HG03025 (cell line): Measurements from ENCODE around the gene MRPL9.
"Not testable (repeated sequence)": the region's sequence is repeated elsewhere in the genome, so short reads cannot be mapped to it uniquely, and the experiment has no call there.

ENCODE experiments used
- ATAC-seq: cut with Tn5 transposase; IDR thresholded peaks from one replicate; pipeline ENCODE4 v1.9.1; 2021; ENCODE audit warnings: mild to moderate bottlenecking, moderate library complexity; ENCODE audit not compliant: unreplicated experiment, low FRiP score

MRPL9 gene

DNA sequence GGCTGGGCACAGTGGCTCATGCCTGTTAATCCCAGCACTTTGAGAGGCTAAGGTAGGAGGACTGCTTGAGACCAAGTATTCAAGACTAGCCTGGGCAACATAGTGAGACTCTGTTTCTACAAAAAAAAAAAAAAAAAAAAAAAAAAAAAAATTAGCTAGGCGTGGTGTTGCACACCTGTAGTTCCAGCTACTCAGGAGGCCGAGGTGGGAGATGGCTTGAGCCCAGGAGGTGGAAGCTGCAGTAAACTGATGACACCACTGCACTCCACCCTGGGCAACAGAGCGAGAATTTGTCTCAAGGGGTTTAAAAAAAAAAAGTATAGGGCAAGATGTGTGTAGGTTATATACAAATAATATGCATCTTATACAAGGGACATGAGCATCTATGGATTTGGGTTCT lies 24.4 kb upstream of the MRPL9 start:
- no peak for ATAC-seq

DNA sequence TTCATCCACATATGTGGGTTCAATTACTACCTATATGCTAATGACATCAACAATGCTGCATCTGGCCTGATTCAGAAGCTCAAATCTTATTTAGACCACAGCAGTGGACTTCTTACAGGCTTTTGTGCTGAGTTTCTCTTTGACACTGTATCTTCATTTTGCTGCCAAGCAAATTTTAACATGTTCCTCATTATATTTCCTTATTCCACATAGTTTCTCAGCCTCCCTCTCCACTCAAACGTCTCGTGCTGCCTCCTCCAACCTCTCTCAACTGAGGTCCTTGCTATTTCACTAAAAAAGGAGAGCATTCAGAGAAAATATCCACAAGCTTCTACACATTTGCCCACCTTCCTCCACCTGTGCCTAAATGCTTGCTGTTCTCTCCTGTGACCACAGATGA lies 20.5 kb upstream of the MRPL9 start:
- no peak for ATAC-seq

DNA sequence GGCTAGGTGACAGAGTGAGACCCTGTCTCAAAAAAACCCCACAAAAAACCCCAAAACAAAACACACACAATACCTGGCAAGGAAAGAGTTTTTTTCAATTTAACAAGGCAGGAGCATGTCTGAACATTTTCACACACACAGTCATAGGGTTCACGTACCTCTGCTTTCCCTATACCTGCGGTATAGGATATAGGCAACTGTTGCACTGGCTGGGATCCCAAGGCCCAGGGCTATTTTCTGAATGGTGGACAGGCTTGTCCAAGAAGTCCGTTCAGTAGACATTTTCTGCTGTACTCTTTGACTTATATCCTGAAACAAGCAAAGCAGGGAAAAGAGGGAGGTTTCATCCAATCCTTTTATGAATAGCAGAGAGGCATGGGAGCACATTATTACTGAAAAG lies 19.4 kb upstream of the MRPL9 start:
- ATAC-seq: no peak

DNA sequence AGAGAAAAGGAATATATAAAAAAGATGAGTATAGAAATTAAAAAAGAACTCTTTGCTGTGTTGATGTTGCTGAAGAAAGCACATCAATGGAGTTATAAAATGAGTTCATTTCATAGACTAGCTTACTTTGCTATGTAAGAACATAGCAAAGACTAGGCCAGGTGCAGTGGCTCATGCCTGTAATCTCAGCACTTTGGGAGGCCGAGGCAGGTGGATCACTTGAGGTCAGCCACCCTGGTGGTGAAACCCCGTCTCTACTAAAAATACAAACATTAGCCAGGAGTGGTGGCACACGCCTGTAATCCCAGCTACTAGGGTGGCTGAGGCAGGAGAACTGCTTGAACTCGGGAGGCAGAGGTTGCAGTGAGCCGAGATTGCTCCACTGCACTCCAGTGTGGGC lies 18.7 kb upstream of the MRPL9 start:
- ATAC-seq: not testable (repeated sequence)

DNA sequence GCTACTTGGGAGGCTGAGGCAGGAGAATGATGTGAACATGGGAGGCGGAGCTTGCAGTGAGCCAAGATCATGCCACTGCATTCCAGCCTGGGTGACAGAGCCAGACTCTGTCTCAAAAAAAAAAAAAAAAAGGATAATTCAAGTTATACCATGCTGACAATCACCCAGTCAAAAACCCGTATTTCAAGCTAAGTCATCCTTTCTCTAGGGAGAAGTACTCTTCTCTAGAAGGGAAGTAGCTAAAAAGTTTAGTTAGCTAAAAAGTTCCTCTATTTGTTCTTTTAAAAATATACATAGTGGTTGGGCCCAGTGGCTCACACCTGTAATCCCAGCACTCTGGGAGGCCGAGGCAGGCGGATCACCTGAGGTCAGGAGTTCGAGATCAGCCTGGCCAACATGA lies 17.4 kb upstream of the MRPL9 start:
- not testable (repeated sequence) for ATAC-seq

DNA sequence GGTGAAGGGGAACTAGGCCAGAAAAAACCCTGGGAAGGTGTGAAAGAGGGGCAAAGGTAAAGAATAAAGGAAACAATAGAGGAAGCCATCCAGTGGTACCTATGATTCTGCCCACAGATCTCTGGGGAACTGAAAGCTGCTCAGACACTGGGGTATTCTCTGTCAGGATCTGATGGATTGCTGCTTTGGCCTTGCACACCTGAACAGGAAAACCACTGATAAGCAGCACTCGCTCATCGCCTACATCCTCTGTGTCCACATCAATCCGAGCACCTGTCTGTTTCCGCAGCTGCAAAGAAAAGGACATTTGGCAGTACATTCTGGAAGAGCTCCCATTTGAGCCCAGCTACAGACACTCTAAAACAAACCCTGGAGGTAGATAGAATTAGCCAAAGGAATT lies 16.6 kb upstream of the MRPL9 start:
- no peak for ATAC-seq

DNA sequence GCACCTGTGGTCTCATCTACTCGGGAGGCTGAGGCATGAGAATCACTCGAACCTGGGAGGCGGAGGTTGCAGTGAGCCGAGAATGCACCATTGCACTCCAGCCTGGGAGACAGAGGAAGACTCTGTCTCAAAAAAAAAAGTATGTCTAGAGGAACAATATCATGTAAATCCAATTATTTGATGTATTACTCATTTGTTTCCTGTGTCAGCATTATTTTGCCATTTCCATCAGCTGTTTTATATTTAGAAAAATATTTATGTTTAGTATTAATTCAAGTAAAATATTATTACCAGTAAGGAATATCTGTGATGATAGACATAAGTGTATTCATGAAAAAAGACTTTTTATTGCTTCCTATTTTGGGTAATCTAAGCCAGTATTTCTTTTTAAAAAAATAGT lies 14.0 kb upstream of the MRPL9 start:
- no peak for ATAC-seq

DNA sequence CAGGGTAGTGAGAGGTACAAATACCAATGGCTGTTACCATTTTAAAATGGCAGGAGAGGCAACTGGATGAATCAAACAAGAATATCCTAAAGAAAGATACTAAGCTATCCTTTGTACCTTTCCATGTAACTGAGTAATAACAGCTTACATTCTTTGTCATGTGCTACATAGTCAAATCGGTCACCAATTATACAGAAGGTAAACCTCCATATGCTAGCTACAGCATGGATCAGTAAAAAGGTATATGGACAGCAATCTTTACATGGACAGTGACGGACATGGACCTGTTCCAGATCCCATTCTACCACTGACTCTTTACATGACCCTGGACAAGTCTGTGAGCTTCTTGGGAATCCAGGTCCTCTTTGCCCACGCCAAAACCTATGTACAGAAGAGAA lies 13.4 kb upstream of the MRPL9 start:
- ATAC-seq: no peak

DNA sequence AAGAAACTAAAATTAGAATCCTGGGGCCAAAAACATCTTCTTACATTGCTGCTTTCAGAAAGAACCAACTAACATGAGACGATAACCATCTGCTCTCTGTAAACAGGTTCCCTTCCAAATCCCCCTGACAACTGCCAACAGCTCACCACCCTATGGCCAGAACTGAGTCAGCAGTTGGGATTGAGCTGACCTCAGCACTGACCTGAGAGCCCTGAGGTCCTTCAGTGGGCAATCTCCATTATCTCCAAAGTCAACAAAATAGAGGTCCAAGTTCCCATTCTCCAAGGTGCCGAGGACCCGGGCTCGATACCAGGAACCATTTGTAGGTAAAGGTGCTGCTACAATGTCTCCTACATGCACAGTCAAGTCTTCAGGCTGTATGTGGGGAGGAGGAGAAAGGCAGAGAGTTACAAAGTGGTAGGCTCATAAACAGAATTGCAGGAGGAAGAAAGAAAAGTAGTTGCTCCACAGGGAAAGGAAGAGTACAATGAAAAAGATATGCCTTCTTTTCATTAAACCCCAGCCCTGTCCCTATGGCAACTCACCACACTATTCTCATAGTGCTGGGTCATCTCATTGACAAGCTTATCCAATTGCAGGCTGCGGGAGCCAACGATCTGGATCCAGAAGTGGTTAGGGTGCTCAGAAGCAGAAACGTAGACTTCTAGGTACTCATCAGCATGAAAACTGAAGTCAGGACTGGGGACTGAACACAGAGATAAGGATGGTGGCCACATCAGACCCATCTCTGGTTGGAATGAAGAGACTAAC lies 12.8 kb upstream of the MRPL9 start:
- ATAC-seq: no peak

DNA sequence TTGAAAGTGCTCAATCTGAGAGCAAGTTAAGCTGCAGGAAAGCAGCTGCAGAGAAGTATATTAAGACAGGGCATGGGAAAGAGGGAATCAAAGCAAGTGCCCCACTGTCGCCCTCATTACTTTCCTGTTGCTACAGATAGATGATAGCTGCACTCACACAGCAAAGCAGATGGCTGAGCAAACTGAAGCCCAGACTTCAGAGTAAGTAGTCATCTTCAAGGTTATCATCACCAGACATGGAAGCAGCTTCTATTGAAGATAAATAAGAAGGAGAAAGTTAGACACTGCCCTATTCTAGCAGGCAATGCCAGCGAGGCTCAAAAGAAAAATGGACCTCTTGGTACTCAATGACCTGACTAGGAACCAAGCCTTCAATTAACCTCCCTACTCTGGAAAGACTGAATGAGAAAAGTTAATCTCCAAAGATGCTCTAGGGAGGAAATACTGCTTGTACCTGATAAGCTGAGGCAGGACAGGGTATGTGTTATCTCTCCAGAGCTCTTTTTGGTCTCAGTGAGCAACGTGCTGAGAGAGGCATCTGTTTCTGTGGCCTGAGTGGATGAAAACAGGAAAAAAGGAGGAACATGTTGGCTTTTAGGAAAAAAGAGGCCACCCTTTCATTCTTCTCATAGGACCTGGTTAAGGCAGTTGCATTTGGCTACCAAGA lies 11.1 kb upstream of the MRPL9 start:
- no peak for ATAC-seq

DNA sequence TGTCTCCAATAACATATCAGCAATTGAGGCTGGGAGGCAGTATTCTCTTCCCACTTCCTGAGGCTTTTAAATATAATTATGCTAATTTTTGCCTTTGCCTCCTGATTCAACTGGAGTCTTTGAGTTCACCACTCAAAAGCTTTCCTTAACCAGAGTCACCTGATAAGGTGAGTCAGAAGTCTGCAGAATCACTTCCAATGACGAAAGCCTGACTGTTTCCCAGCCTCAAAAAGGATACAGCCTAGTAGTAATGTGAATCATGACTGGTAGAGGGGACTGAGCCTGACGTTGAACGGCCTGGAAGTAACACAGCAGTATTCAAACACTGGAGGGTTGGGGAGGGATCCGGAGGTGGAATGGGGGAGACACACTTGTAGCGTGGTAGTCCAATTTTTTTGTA lies 10.4 kb upstream of the MRPL9 start:
- no peak for ATAC-seq

DNA sequence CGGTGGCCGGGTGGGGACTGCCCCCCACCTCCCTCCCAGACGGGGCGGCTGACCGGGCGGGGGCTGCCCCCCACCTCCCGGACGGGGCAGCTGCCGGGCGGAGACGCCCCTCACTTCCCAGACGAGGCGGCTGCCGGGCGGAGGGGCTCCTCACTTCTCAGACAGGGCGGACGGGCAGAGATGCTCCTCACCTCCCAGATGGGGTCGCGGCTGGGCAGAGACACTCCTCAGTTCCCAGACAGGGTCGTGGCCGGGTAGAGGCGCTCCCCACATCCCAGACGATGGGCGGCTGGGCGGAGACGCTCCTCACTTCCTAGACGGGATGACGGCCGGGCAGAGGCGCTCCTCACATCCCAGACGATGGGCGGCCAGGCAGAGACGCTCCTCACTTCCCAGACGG lies 6.0 kb upstream of the MRPL9 start:
- not testable (repeated sequence) for ATAC-seq

DNA sequence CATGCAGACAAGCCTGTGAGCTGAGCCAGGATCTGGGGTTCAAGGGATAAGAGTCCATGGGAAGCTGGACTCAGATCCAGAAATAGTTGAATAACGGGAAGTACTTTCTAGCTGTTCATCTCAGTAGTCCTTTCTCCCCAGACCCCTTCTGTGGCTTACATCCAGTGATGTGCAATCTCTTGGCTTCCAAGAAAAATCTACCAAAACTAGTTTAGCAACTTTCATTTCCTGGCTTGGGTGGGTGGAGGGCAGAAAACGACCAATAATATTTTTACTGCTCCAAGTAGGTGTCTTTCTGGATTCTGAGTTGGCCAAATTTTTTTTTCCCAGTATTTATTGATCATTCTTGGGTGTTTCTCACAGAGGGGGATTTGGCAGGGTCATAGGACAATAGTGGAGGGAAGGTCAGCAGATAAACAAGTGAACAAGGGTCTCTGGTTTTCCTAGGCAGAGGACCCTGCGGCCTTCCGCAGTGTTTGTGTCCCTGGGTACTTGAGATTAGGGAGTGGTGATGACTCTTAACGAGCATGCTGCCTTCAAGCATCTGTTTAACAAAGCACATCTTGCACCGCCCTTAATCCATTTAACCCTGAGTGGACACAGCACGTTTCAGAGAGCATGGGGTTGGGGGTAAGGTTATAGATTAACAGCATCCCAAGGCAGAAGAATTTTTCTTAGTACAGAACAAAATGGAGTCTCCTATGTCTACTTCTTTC lies 5.2 kb upstream of the MRPL9 start:
- not testable (repeated sequence) for ATAC-seq

DNA sequence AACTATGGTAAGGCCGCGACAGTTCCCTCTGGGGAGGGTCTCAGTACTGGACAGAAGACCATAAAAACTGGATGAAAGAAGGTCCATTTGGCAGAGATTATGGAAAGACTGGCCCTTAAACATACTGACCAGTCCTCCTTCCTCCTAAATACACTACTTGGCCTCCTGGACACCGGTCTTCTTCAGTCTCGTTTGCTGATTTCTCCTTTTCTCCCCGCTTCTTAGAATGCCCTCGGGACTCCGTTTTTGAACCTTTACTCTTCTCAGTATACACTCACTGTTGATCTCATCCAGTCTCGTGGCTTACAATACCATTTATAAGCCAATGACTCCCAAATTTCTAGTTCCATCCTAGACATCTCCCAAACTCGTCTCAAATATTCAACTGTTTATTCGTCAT lies 694 bp upstream of the MRPL9 start:
- no peak for ATAC-seq

DNA sequence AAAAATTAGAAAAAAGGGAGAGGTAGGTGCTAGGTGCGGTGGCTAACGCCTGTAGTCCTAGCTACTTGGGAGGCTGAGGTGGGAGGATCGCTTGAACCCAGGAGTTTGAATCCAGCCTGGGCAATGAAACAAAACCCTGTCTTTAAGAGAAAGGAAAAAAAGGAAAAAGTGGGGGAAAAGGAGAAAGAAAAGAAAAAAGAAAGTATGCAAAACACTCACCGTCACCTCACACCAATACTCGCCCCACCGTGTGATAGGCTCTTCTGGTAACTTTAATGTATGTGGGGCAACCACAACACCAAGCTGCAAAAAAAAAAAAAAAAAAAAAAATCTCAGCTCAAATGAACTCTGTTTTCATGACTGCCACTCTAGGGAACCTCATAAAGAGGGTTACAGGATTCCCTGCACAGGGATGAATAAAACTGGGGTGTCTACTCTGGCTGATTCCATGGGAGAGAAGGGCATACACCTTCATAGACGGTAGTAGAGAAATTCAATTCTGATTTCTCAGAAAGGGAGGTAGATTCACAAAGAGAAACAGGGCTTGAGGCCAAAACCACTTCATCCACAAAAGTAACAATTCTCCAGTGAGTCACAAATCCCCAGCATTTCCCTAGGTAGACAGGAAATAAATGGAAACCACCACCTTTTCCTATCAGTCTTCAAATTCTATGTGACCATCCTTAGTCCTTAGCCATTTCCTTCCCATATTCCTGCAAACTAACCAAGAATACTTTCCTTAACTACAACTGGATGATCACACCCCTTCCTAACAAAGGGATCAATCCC lies 2.5 kb downstream of the MRPL9 start:
- ATAC-seq: no peak

DNA sequence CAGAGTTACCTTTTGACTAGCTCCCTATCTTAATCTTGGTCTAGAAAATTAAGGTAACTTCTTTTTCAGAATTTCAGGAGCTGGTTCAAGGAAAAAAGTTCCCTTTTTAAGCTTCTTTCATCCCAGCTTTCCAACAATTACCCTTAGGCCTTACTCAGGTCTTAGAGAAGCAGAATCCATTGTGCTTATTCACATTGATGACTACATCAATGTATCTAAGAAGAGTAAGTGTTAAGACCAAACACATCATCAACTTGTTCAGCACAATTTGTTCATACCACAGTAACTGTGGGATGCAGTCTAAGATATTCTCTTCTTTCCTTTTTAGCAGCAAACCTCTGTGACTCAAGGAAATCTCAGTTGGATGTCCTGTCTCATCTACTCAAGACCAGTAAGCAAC lies 4.1 kb downstream of the MRPL9 start:
- no peak for ATAC-seq

DNA sequence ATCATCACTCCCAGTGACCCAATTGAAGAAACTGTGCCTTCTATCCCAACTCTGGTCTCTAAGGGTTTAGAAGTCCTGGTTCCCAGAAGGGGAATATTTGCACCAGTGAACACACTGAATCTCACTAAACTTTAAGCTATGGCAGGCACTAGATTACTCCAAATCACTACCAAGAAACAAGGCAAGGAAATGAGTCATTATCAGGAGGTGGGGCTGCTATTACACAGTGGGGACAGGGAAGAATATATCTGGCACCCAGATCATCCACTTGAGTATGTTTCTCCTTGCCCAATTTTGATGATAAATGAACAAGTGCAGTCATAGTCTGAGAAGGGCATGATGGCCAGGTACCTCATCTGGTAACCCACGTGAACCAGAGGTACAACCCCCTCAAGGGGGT lies 7.0 kb downstream of the MRPL9 start:
- ATAC-seq: no peak

DNA sequence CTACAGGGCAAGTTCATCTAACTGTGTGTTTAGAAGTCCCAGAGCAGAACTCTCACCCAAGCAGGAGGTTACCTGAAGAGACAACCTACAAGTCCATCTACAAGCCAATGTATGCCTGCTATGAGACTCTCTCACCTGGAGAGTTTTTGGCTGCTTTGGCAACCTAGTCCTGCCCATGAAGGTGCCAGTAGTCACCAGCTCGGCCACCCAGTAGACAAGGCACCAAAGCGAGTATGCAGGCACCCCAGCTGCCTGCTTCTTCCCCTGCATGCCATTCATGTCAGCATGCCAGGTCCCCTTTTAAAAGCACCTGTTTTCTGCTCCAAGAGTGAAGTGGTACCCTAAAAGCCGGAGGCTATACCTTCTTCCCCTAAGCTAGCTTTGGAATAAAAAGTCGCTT lies 21.8 kb downstream of the MRPL9 start:
- ATAC-seq: no peak

DNA sequence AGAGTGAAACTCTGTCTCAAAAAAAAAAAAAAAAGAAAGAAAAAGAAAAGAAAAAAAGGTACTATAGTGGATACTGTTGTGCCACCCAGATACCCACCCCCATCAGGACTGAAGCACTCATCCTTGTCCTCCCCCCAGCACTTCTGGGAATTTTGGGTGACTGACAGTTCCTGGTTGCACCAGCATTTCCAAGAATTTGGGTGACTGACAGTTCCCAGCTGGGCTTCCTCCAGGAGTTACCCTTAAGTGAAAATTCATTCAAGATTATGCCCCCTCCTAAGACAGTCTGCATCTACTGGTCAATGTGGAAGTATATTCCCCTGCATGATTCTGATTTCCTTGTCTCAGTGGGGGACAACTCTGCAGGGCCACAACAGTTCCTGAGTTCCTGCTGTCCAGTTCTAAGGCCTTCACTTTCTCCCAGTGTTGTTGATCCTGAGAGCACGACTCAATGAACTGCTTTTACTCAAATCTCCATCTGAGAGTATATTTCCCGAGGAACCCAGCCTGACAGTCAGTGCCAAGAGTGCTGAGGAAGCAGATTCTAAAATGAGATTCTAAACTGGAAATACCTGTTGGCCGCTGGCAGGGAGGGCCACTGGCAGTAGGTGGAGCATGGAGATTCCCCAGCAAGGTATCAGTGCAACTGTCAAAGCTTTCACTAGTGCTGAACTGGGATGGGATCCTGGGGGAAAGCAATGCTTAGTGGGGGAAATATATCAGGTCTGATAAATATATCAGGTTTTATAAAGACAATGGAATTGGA lies 23.5 kb downstream of the MRPL9 start:
- no peak for ATAC-seq

DNA sequence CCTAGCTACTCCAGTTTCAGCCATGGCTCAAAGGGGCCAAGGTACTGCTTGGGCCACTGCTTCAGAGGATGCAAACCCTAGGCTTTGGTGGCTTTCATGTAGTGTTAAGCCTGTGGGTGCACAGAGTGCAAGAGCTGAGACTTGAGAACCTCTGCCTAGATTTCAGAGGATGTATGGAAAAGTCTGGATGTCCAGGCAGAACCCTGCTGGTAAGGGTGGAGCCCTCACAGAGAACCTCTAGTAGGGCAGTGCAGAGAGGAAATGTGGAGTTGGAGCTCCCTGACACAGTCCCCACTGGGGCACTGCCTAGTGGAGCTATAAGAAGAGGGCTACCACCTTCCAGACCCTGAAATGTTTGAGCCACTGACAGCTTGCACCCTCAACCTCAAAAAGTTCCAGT lies 25.8 kb downstream of the MRPL9 start:
- no peak for ATAC-seq
